Epithelial cell of prostate (primary cell): ENCODE measurements around the gene SCP2D1.
"Not testable (repeated sequence)": the region's sequence is repeated elsewhere in the genome, so short reads cannot be mapped to it uniquely, and the experiment has no call there.

ENCODE experiments used
- DNase-seq: peaks from one replicate; pipeline ENCODE4 v3.0.0-alpha.2; 2011; ENCODE audit warnings: low read depth, low spot score
- H3K27ac ChIP-seq: fragments of 450-650 bp; 2 replicates; pipeline ENCODE4 v1.5.1; 2017; ENCODE audit warnings: mild to moderate bottlenecking

SCP2D1 gene

DNA sequence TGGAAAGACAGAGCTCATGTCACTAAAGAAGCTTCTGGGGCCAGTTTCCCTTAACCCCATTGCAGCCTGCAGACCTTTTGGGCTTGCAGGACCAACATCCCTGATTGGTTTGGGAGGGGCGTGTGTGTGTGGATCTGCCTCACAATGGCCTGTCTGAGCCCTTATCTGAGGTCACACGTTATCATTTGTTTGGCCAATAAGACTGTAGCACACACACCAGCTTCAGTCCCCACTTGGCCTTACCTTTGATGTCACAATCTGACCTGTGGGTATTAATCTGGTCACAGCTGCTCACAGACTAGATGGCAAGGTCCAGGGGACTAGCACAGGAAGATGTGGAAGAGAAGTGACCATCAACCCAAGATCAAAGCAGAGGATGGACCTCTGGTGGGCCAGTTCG, at the start of gene SCP2D1:
SCP2D1 (plus strand) TSS at position 301 of the 400 bp plus-strand sequence; CDS start at position 334, 33 bp downstream.
- DNase-seq = no peak

DNA sequence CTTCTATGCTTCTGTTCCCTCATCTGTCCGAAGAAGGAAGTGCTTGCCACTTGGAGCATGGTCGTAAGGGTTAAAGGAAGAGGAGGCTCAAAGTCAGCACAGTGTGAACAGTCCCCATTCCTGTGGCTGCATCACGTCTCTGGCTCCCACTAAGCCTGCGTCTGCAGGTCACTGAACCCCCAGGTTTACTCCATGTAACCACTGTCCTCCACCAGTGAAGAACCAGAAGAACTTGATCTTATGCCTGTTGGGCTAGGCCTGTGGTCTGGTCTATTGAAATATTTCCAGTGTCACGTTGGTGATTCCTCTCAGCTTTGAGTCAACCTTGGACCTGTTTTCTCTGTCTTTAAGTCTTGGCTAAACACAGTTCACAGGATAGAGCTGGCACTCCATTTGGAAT, 45.9 kb upstream of the SCP2D1 start:
- DNase-seq = no peak
- no peak overlapping the region for H3K27ac ChIP-seq

More for the DNA sequence above, at the start of gene SCP2D1:
- no peak within 1 kb of the TSS for H3K27ac ChIP-seq

DNA sequence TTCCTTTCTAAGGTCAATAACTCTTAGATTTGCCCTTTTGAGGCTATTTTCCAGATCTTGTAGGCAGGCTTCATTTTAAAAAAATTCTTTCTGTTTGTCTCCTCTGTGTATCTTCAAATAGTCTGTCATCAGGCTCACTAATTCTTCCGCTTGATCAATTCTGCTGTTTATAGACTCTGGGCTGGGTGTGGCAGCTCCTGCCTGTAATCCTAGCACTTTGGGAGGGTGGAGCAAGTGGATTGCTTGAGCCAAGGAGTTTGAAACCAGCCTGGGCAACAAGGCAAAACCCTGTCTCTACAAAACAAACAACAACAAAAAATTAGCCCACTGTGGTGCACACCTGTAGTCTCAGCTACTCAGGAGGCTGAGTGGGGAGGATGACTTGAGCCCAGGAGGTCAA, 40.0 kb upstream of the SCP2D1 start:
- no peak for DNase-seq
- no peak overlapping the region for H3K27ac ChIP-seq

- no peak for DNase-seq
- H3K27ac ChIP-seq = no peak overlapping the region
Measured at GRCh38 chr20:18774207-18774606, 39.4 kb upstream of the SCP2D1 start.

GRCh38 chr20:18775633-18776032, 38.0 kb upstream of the SCP2D1 start:
- DNase-seq = no peak
- no peak overlapping the region for H3K27ac ChIP-seq

DNA sequence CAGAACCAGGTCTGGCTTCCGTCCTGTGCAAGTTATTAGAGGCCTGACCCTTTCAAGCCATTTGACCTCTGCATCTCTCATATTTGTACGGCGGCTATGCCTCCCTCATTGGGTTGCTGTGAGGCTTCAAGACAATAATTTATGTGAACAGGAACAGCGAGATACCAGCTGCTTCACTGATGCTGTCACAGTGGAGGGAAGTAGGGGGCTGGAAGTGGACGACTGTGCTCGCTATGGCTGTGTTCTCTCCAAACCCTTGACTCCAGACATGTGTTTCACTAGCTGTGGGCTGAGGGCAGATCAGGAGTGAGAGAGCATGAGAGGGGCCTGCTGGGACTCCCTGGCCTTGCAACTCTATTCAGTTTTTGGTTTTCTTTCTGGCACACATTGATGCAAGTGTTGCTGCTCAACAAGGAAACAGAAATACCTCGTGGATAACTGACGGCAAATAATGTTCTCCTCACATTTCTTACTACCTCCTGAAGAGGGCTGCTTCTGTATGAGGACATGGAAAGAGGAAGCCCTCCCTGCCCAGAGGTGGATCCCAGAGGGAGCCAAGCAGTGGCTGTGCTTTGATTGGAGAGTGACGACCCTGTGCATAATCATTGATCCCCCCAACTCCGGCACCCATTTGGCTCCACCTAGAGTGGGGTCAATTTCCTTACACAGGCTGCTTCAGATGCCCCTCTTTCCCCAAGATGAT, 34.7 kb upstream of the SCP2D1 start:
- no peak overlapping the region for H3K27ac ChIP-seq
- no peak for DNase-seq

- no peak for DNase-seq
- H3K27ac ChIP-seq = no peak overlapping the region
Measured at GRCh38 chr20:18780385-18781130, 33.0 kb upstream of the SCP2D1 start.

GRCh38 chr20:18781509-18781908, 32.1 kb upstream of the SCP2D1 start:
- H3K27ac ChIP-seq = no peak overlapping the region
- DNase-seq = no peak

DNA sequence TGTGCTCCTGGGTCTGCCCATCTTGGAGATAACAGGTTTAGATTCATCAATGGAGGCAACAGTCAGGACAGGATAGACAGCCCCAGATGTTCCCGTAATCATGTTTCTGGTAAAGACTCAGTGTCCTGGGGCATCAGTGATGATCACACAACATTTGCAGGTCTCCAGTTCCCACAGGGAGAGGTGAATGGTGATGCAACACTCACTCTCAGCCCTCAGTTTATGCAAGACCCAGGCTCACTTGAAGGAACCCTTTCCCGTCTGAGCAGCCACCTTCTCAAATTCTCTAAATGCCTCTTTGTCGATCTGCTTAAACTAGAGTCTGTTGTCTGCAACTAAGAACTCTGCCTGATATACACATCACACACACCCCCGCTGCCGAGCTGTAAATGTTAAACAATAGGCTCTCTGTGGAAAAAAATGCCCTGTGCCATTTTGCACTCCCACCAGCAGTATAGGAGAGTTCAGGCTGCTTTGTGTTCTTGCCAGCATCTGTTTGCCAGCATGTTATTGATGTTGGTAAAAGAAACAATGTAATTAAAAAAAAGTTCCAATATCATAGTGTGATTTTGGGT, 30.1 kb upstream of the SCP2D1 start:
- no peak overlapping the region for H3K27ac ChIP-seq
- no peak for DNase-seq

DNA sequence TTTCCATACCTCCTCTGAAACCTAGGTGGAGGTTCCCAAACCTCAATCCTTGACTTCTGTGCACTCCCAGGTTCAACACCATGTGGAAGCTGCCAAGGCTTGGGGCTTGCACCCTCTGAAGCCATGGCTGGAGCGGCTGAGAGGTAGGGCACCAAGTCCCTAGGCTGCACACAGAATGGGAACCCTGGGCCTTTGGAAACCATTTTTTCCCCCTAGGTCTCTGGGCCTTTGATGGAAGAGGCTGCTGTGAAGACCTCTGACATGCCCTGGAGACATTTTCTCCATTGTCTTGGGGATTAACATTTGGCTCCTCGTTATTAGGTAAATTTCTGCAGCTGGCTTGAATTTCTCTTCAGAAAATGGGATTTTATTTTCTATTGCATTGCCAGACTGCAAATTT, 26.5 kb upstream of the SCP2D1 start:
- not testable (repeated sequence) for DNase-seq, H3K27ac ChIP-seq

- no peak for DNase-seq
- no peak overlapping the region for H3K27ac ChIP-seq
Measured at GRCh38 chr20:18788021-18788420, 25.6 kb upstream of the SCP2D1 start.

- no peak overlapping the region for H3K27ac ChIP-seq
- no peak for DNase-seq
Measured at GRCh38 chr20:18790787-18791186, 22.8 kb upstream of the SCP2D1 start.

- peak; percentile 61 for DNase-seq
- no peak overlapping the region for H3K27ac ChIP-seq
Measured at GRCh38 chr20:18793625-18794427, 19.8 kb upstream of the SCP2D1 start.

DNA sequence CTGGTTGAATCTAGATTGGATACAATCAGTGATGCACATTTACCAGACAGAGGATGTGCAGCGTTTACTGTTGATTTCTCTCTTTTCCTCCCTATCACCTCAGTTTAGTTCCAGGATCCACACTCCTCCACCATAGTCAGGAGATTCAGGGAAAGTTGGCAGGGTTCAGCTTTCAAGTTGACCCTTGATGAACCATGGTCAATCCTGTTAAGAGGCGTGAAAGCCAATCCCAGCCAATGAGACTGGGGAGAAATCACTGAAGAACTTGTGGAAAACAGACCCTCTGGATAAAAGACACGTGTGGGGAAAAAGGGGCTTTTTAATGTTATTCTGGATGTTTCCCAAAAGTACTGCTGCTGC, 19.2 kb upstream of the SCP2D1 start:
- no peak for DNase-seq
- no peak overlapping the region for H3K27ac ChIP-seq

DNA sequence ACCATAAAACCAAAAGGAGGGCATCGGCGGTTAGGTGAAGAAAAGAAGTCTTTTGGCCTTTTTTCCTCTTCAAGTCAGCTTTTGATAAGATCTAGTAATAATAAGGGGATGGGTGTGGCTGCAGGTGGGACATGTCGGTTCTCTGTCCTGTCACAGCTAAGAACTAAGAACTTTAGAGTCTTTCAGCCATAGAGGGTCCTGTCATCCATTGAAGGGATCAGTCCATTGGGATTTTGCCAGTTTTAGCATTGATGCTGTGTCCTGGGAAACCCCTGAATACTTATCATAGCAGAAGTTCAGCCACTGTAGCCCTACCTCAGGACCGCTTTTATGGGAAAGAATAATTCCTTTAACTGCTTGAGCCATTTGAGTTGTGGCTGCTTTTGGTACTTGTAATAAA, 18.2 kb upstream of the SCP2D1 start:
- no peak overlapping the region for H3K27ac ChIP-seq
- DNase-seq = no peak

DNA sequence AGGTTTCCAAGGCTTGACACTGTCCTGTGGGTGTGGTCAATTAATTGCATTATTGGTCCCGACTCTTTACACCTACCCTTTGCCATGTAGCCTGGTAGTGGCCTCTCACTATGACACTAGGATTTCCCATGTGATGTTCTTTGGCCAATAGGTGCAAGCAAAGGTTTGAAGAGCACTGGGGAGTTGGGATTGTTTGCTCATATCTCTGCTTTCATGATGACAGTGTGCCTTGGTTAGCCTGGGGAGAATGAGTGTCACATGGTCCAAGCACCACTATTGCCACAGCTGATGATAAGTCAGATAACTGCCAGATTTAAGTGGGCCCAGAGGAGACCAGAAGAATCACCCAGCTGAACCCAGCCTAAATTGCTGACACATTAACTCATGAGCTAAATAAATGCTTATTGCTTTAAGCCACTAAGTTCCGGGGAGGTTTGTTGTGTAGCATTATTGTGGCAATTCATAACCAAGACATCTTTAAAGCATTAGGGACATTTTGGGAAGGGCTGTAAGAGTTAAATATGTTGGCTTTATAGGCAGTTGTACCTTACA, 17.2 kb upstream of the SCP2D1 start:
- H3K27ac ChIP-seq = no peak overlapping the region
- no peak for DNase-seq

DNA sequence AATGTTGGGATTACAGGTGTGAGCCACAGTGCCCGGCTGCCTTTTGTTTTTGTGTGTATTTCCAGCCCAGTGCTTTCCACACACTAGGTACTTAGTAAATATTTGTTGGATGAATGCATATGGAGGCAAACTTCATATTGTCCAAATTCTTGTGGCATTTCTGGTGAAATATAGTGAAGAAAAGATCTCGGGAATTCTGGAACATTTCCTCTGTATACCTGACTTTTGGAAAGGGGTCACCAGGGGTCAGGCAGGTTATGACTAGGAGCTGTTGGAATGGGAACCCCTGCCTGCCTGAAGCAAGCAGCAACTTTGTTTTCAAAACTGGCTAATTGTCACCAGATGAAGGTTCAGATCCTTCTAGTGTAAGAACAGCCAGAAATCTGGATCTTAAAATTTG, 12.1 kb upstream of the SCP2D1 start:
- H3K27ac ChIP-seq = no peak overlapping the region
- no peak for DNase-seq

- DNase-seq = no peak
- H3K27ac ChIP-seq = no peak overlapping the region
Measured at GRCh38 chr20:18802012-18802634, 11.5 kb upstream of the SCP2D1 start.

DNA sequence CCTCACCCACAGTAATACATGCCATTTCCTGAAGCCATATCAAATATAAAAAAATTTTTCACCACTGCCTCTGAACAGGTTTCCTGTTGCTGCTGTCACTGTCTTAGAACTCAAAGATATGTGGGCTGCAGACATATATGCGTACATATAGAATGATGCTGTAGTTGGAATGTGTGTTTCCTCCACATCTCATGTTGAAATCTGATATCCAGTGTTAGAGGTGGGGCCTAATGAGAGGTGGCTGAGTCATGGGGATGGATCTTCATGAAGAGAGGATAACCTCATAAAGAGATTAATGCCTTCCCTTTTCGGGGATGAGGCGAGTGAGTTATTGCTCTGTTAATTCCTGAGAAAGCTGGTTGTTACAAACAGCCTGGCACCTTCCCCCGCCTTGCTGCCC, 7.7 kb upstream of the SCP2D1 start:
- DNase-seq = peak; percentile 10
- H3K27ac ChIP-seq = peak overlapping the region; percentile 33

DNA sequence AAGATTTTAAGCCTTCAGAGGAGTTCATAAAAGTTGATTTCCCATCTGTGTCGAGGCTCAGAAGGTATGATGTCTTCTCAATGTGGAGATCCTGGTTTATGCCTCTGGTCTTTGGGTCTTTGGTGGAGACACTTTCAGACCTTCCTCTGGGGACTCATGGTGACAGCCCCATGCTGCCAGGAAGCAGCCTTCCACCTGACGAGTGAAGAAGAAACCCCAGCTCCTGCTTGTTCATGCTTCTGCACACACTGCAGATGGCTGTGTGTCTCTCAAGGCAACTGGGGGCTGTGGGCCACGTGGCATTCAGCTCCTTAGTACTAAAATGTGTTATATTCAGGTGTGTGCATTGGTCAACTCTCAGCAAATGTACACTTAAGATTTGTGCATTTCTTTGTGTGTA, 4.9 kb upstream of the SCP2D1 start:
- no peak overlapping the region for H3K27ac ChIP-seq
- DNase-seq = no peak
